Right lobe of liver (tissue), 6 donors: ENCODE data around the gene ANXA4. TPM values are rescaled to one million over a fixed set of nuclear protein-coding genes. Genes with fewer than 3 reads are reported as not detected.
"Not testable (repeated sequence)": the region's sequence is repeated elsewhere in the genome, so short reads cannot be mapped to it uniquely, and the experiment has no call there.

ENCODE experiments used
- ATAC-seq, 4 donors: fragments of 200-7000 bp; cut with Tn5 transposase; one replicate each; pipeline ENCODE4 v1.9.1; 2020; ENCODE audit warnings: mild to moderate bottlenecking in 4 of 4, moderate library complexity in 4 of 4
- DNase-seq, 3 donors: peaks; one replicate each; pipeline ENCODE4 v3.0.0-alpha.2; 2020
- H3K27ac ChIP-seq, 3 donors: fragments of 200-600 bp; one replicate each; pipeline ENCODE4 v1.8.0; 2022
- H3K27me3 ChIP-seq, 2 donors: fragments of 200-600 bp; one replicate each; pipeline ENCODE4 v1.8.0; 2022
- H3K36me3 ChIP-seq, 4 donors: fragments of 200-600 bp; sonication (generic) in 1 of 4; one replicate each; pipeline versions ENCODE4 v1.5.1 to v1.8.0; 2017 to 2022; ENCODE audit warnings: control low read depth in 1 of 4
- H3K4me1 ChIP-seq, 4 donors: fragments of 200-600 bp; sonication (generic) in 1 of 4; one replicate each; pipeline versions ENCODE4 v1.5.1 to v1.8.0; 2017 to 2022; ENCODE audit warnings: control low read depth in 1 of 4
- H3K4me3 ChIP-seq, 3 donors: fragments of 200-600 bp; one replicate each; pipeline ENCODE4 v1.8.0; 2022
- H3K9me3 ChIP-seq, 4 donors: fragments of 200-600 bp; sonication (generic) in 1 of 4; one replicate each; pipeline versions ENCODE4 v1.5.1 to v1.8.0; 2017 to 2022; ENCODE audit warnings: control low read depth in 1 of 4
- CTCF ChIP-seq, 4 donors: fragments of 200-600 bp in 3 of 4; fragments of 450-650 bp in 1 of 4; IDR thresholded peaks; one replicate each; pipeline versions ENCODE4 v1.5.1 to v1.8.0; 2016 to 2022; ENCODE audit warnings: antibody characterized with exemption in 4 of 4, mild to moderate bottlenecking in 2 of 4
- POLR2A ChIP-seq: fragments of 450-650 bp; IDR thresholded peaks from one replicate; pipeline ENCODE4 v1.6.1; 2017; ENCODE audit warnings: antibody characterized with exemption, mild to moderate bottlenecking
- WGBS: methylation state at CpG from one replicate; pipeline ENCODE4 v1.1.6; 2018; ENCODE audit warnings: low coverage, low lambda C conversion rate; ENCODE audit not compliant: insufficient coverage; ENCODE audit errors: missing lambda C conversion rate; 5-methylcytosine and 5-hydroxymethylcytosine counted together
- intact Hi-C, 2 donors: fragments of 100-400 bp; cut with DNase I; formaldehyde crosslinking; loops; one replicate each; pipeline versions ENCODE4 v1.11.2 to v1.14.1; 2022
- total RNA-seq, 6 experiments: library from RNA; depleted of rRNA in 2 of 6; stranded (reverse); fragments of >200 nt in 2 of 6; fragmentation: NEBNext Ultra II Directional in 3 of 6; extraction: Animal tissue kit (Norgen Biotek cat#: 25700) in 3 of 6; gene quantifications; one replicate each; pipeline versions ENCODE4 v1.1.0 to v1.2.4, GENCODE V29; 2016 to 2023
- donor health status: DM: no; HTN: yes; CAD: no.
- donor health status: DM: no; HTN: no; CAD: no.
- donor health status: DM: no; HTN: no; CAD: no.
- donor health status: DM: no; HTN: yes; CAD: no.
- donor health status: DM: no; HTN: yes; CAD: no.

ANXA4 gene
- total RNA-seq, 6 experiments from 2014 or later, result 53.5 to 173 (median 92.1) TPM

- H3K9me3 ChIP-seq, H3K4me1 ChIP-seq, H3K4me3 ChIP-seq, H3K27ac ChIP-seq, H3K27me3 ChIP-seq, H3K36me3 ChIP-seq: not testable (repeated sequence)
- DNase-seq (peak; percentile 86 to 91 (median 87)), ATAC-seq (peak; percentile 99 to 100 (median 100))
- TF ChIP-seq CTCF (IDR thresholded peaks at IDR 0.05), result peak; percentile 85 to 92 (median 90)
- WGBS, result 0% methylated on average over 5 of the region's 9 CpGs
- intact Hi-C loops, result loop anchor here (10.0 kb wide), 1 partner anchor 150 kb away; no protein-coding TSS in a partner anchor
Measured at GRCh38 chr2:69714539-69715220, 27.3 kb upstream of the ANXA4 start.

- Histone ChIP-seq H3K4me1 (no peaks in the 10 kb centered on the region), H3K27ac (no peak overlapping the region), H3K27me3 (no peaks in the 10 kb centered on the region), H3K9me3 (no peaks in the 10 kb centered on the region), H3K4me3 (no peak overlapping the region), H3K36me3 (no peaks in the 10 kb centered on the region)
- DNase-seq (no peak), ATAC-seq (no peak)
- no CpG with 5 or more reads among the region's 1 CpG for WGBS
- TF ChIP-seq CTCF (IDR thresholded peaks at IDR 0.05) (no peak), POLR2A (no peak)
- intact Hi-C loops, result loop anchor here (10.0 kb wide), 1 partner anchor 151 kb away; no protein-coding TSS in a partner anchor
Measured at GRCh38 chr2:69715964-69716363, 26.0 kb upstream of the ANXA4 start.

DNA sequence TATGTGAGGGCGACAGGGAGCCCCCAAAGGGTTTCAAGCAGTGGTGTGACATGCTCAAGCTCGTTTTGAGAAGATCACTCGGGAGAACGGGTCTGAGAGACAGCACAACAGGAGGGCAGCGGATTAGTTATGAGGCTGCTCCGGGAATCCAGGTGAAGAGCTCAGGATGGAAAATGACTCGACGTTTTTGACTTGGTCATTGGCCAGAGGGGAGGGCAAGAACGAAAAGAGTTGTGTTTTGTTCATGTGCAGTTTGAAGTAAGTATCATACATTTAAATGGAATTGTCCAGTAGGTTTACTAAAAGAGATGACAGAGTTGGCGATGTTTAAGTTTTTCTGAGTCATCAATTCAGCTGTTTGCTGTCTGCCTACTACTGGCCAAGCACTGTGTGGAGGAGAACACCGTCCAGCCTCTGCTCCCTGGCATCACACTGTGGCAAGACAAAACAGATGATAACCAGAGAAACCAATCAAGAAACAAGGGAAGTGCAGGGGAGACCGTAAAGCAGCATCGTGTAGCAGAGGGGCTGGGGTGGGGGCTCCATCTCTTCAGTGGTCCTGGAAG, 25.3 kb upstream of the ANXA4 start:
- WGBS, result 69% methylated on average over 11 of the region's 13 CpGs
- TF ChIP-seq POLR2A (no peak), CTCF (IDR thresholded peaks at IDR 0.05) (no peak)
- DNase-seq (no peak), ATAC-seq (no peak)
- Histone ChIP-seq H3K27me3 (no peaks in the 10 kb centered on the region), H3K9me3 (no peaks in the 10 kb centered on the region), H3K4me3 (no peak overlapping the region), H3K4me1 (no peaks in the 10 kb centered on the region), H3K36me3 (no peaks in the 10 kb centered on the region), H3K27ac (no peak overlapping the region)
- intact Hi-C loops, result loop anchor here (10.0 kb wide), 1 partner anchor 152 kb away; no protein-coding TSS in a partner anchor

- H3K36me3 ChIP-seq, result no peaks in the 10 kb centered on the region
- ATAC-seq (no peak), DNase-seq (no peak)
- TF ChIP-seq POLR2A, result no peak
- no peak for TF ChIP-seq CTCF (IDR thresholded peaks at IDR 0.05)
- H3K4me1 ChIP-seq, result no peaks in the 10 kb centered on the region
- H3K9me3 ChIP-seq, result no peaks in the 10 kb centered on the region
- no CpG with 5 or more reads among the region's 2 CpGs for WGBS
- no peak overlapping the region for H3K27ac ChIP-seq
- intact Hi-C loops, result loop anchor here (10.0 kb wide), 1 partner anchor 152 kb away; no protein-coding TSS in a partner anchor
- H3K4me3 ChIP-seq, result no peak overlapping the region
- H3K27me3 ChIP-seq, result no peaks in the 10 kb centered on the region
Measured at GRCh38 chr2:69717186-69717585, 24.7 kb upstream of the ANXA4 start.
